OCI-LY1 (cell line): Measurements from ENCODE around the gene COX4I1.

ENCODE experiments used
- EZH2 ChIP-seq: fragments of 200-600 bp; sonication (generic), shearing (Covaris generic); IDR thresholded peaks from 2 replicates; pipeline ENCODE4 v1.8.0; 2017; ENCODE audit warnings: borderline replicate concordance, mixed run types, mild to moderate bottlenecking, antibody characterized with exemption, low read length, moderate library complexity, mixed read lengths
- TF ChIP-seq, protein P1 (sequence below): fragments of 200-600 bp; sonication (generic), shearing (Covaris generic); IDR thresholded peaks from 2 replicates; pipeline ENCODE4 v1.5.1; 2017; ENCODE audit warnings: mild to moderate bottlenecking, antibody characterized with exemption, low read length, moderate library complexity, mixed read lengths

DNA sequence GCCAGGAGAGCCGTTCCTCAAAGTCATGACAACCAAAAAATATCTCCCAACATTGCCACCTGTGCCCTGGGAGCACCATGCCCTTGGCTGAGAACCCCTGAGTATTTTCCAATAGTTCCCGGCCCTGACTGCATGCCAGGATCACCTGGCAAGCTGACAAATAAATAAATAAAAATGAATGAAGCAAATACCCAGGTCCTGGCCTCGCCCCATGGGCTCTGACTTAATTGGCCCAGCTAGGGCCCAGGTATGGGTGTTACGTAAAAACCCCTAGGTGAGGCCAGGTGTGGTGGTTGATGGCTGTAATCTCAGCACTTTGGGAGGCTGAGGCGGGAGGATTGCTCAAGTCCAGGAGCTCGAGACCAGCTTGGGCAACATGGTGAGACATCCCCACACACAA is 45.9 kb upstream of the COX4I1 start:
- TF ChIP-seq, protein P1, sequence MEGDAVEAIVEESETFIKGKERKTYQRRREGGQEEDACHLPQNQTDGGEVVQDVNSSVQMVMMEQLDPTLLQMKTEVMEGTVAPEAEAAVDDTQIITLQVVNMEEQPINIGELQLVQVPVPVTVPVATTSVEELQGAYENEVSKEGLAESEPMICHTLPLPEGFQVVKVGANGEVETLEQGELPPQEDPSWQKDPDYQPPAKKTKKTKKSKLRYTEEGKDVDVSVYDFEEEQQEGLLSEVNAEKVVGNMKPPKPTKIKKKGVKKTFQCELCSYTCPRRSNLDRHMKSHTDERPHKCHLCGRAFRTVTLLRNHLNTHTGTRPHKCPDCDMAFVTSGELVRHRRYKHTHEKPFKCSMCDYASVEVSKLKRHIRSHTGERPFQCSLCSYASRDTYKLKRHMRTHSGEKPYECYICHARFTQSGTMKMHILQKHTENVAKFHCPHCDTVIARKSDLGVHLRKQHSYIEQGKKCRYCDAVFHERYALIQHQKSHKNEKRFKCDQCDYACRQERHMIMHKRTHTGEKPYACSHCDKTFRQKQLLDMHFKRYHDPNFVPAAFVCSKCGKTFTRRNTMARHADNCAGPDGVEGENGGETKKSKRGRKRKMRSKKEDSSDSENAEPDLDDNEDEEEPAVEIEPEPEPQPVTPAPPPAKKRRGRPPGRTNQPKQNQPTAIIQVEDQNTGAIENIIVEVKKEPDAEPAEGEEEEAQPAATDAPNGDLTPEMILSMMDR = no peak
- no peak for TF ChIP-seq EZH2
